Measurements from ENCODE around the gene ADRA2B.

ADRA2B gene

DNA sequence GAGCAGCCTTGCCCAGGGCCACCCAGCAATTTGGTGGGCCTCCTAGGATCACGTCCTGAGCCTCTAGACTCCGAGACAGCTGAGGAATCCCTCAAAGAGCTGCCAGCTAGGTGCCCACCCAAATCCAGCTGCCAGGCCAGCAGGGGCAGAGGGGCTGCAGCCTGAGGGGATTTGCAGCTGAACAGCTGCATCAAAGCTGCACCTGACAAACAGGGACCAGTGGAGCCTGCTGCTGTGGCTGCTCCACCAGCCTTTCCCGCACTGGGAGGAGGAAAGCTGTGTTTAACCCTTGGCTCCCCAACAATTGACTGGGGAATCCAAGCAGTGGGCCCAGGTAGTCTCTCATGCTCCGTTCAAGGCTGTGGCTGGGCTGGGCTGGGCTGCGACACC is 8.2 kb downstream of the ADRA2B start:
- no peak overlapping the region for H3K27ac ChIP-seq
- TF ChIP-seq, protein P1, sequence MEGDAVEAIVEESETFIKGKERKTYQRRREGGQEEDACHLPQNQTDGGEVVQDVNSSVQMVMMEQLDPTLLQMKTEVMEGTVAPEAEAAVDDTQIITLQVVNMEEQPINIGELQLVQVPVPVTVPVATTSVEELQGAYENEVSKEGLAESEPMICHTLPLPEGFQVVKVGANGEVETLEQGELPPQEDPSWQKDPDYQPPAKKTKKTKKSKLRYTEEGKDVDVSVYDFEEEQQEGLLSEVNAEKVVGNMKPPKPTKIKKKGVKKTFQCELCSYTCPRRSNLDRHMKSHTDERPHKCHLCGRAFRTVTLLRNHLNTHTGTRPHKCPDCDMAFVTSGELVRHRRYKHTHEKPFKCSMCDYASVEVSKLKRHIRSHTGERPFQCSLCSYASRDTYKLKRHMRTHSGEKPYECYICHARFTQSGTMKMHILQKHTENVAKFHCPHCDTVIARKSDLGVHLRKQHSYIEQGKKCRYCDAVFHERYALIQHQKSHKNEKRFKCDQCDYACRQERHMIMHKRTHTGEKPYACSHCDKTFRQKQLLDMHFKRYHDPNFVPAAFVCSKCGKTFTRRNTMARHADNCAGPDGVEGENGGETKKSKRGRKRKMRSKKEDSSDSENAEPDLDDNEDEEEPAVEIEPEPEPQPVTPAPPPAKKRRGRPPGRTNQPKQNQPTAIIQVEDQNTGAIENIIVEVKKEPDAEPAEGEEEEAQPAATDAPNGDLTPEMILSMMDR (conservative IDR thresholded peaks at IDR 0.05), result no peak
- no peak for TF ChIP-seq ZFX (IDR thresholded peaks at IDR 0.05)

DNA sequence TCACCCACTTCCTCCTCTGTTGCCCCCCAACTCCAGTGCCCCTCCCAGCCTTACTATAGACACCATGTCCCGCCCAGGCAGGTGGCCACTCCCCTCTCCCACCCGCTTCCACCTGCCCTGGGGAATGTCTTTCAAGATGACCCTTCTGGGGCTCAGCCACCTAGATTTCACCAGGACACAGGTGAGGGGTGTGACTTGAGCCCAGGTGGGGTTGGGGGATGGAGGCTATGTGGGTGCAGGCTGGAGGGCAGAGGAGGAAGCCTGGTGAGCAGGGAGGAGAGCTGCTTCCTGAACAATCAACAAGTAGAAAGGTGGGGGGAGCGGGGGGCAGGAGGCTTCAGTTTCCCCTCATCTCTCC is 8.7 kb downstream of the ADRA2B start:
- TF ChIP-seq, protein P1 (conservative IDR thresholded peaks at IDR 0.05), result no peak
- TF ChIP-seq ZFX (IDR thresholded peaks at IDR 0.05), result no peak
- H3K27ac ChIP-seq, result no peak overlapping the region

DNA sequence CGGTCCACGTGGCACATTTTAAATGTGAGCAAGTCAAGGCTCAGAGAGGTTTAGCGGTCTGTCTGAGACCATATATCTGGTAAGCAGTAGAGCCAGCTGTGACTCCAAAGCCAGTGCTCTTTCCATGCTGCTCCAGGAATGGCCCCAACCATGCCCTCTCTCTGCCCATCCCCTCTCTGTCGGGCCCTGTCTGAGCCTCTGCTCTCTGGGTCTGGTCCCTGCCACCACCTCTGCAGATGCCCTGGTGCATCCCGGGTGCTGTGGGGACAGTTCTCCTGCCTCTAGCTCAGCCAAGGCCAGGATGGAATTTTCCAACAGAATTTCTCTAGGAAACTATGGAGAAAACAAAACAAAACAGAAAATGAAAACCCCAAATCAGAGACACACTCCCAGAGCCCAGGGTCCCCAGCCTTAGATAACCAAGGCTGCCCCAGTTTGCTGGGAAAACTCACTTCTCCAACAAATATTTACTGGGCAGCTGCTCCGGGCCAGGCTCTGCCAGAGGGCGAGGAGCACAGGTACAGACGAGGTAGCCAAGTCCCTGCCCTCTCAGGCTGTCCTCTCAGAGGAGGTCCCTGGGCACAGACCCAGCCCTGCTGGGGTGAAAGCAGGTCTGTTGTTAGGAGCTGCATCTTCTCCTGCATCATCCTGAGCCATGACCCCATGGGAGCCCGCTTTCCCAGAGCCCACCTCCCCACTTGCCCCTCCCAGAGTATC is 9.2 kb downstream of the ADRA2B start:
- TF ChIP-seq, protein P1 (conservative IDR thresholded peaks at IDR 0.05), result no peak
- no peak for TF ChIP-seq ZFX (IDR thresholded peaks at IDR 0.05)
- no peak overlapping the region for H3K27ac ChIP-seq

DNA sequence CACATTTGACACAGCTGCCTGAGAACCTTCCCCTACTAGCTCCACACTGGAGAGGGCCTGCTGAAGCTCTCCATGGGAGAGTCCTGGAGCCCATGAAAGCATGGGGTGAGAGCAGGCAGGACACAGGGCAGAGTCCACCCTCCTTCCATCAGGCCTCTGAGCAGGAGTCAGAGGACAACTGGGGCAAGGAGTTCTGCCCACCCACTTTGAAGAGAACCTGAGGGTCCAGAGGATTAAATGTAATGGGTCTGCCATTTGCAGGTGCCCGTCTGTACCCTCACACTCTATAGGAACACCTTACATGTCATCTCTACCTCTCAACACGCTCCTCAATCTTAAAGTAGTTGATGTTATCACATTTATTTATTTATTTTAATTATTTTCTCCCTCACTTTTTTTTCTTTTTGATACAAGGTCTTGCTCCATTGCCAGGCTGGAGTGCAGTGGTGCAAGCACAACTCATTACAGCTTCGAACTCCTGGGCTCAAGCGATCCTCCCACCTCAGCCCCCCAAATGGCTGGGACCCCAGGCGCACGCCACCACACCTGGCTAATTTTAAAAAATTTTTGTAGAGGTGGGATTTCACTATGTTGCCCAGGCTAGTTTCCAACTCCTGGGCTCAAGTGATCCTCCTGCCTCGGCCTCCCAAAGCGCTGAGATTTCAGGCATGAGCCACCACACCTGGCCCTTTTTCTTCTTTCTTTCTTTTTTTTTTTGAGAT is 10.2 kb downstream of the ADRA2B start:
- TF ChIP-seq, protein P1 (conservative IDR thresholded peaks at IDR 0.05), result no peak
- TF ChIP-seq ZFX (IDR thresholded peaks at IDR 0.05), result no peak
- H3K27ac ChIP-seq, result no peak overlapping the region

DNA sequence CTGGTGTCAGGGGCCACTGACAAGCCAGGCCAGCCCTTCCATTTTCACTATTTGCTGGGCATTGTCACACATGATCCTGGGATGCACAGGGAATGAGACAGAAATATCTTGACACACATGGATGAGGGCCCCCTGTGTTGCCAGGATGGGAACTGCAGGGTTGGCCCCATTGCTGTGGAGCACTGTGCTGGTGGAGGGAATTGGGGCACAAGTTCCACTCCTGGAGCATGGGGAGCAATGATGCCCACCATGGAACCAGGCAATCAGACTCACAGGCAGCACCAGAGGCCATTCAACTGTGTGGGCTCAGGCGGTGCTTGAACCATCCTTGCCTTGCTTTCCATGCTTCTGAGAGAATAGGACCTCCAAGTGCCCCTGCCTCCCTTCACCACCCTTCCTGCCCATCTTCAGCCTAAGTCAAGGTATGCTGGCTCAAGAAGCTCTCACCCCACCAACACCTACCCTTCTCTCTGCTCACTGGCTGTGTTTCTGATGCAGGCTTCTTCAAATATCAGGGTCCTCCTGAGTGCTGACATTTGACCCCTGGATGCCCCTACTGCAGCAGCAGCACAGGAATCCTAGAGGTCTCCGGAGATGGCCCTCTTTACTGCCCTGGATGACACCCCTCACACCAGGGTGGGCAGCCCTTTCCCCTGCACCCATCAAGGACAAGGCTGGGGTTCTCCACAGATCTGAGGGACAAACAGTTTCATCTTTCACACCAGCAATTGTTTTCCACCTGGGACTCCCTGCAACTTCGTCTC is 11.0 kb downstream of the ADRA2B start:
- no peak overlapping the region for H3K27ac ChIP-seq
- TF ChIP-seq, protein P1 (conservative IDR thresholded peaks at IDR 0.05), result no peak
- TF ChIP-seq ZFX (IDR thresholded peaks at IDR 0.05), result no peak

DNA sequence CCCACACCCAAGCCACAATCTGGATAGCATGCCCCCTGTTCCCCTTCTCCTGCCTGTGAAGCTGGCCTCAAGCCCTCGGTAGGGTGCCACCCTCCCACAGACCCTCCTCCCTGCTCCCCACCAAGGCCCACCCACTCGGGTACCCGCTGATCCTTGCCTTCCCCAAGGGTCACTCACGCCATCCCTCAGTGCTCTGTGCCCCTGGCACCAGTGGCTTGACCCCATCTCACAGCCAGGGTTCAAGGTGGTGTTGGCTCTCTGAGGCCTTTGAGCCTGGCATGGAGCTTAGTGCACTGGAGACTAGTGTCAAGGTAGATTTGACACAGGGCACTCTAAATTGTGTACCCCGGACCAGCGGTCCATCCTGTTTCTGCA is 11.9 kb downstream of the ADRA2B start:
- no peak overlapping the region for H3K27ac ChIP-seq
- TF ChIP-seq, protein P1 (conservative IDR thresholded peaks at IDR 0.05), result no peak
- no peak for TF ChIP-seq ZFX (IDR thresholded peaks at IDR 0.05)

Measured in C4-2B (cell line).